Globus pallidus (tissue), 1 donor: ENCODE data around the gene MAML3.

Source experiments
- DNase-seq: peaks from one replicate; pipeline ENCODE4 v3.0.0-alpha.2; 2015; ENCODE audit warnings: low spot score

Gene MAML3

DNA sequence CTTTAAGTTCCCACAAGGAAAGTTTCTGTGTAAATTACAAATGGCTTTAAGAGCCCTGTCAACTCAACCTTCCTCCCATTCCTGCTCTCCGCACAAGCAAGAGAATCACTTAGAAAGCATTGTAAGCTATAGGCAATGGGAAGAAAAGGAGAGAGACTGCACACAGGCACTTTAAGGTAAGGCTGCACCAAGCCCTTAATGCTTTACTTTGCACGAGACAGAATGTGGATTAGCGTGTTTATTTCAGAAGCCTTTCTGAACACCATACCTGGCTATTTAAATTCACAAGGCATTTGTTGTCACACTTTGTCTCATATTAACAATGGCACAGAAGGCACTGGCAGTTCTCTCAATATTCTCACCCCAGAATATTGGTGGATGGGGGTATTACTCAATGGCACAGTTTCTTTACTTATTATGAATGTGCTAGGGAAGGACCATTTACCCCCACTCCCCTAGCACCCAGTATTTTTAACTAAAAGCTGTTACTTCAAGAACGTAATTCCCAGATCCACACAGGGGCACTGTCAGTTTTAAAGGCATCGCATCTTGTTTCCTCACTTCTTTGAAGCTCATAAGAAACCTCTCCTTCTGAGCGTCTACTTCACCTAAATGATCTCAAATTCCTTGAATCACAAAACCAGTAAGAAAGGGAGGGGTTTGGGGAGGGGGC is 150.0 kb downstream of the MAML3 start:
- DNase-seq = no peak

DNA sequence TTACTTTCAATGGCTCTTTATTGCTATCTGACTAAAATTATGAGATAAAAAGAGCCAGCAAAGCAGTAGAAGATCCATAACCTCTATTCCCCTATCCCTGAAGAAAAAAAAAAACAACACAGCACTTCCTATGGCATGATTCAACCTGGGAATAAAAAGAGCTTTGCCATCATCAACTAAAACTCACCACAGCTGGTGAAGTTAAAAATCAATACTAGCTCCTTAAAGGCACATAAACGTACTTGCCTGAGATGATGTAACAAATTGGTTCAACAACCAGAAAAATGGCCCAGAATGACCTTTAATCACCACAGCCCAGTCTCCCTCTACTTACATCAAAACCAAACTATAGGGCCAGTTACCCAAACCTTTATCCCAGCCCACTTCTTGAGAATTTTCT is 153.8 kb downstream of the MAML3 start:
- no peak for DNase-seq

DNA sequence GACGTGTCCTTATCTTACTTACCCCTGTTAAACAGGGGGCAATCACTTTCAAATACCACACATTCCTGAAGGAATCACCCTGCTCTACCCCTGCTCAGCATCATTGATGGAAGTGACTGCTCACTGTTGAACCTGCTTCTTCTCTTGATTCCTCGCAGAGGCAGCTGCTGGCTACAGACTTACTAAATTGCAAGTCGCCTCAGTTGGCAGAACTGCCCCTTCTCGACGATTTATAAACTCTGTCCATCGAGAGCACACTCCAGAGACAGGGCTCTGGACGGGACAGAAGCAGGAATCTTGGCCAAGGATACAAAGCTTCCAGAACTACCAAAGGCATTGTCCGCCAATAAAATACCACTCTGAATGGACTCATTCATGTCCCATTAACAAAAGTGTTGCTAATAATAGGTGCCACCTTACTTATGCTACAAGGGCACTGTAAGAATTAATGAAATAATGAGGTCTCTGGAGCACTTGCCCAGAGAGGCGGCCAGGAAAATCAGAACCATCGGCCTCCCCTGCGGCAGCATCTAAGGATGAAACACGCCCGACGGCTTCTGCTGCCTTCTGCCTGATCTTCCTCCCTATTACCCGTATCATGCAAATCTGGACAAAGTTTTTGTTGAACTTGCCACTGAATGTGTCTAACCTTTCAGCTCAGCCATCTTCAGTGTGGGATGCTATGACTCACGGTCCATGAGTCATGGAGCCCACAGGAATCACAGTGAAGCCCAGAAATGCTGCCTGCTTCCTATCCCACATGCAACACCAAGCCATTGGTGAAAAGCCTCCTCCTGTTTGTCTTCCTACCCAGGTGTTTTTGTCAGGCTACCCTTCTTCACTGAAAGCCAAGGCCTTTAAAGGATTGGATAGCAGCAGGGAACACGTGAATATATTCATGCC is 164.9 kb downstream of the MAML3 start:
- DNase-seq = no peak

DNA sequence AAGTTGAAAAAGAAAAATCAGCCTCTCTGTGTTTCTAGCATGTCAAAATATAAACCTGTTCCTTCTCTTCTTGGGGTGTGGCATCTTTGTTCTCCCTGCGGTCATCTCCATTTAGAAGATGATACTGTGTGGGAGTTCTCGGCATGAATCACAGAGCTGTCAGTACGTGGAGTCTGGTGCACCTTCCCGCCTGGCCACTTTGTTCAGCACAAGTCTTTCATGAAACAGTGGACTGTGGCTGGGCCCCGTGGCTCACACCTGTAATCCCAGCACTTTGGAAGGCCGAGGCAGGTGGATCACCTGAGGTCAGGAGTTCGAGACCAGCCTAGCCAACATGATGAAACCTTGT is 166.5 kb downstream of the MAML3 start:
- DNase-seq = no peak

DNA sequence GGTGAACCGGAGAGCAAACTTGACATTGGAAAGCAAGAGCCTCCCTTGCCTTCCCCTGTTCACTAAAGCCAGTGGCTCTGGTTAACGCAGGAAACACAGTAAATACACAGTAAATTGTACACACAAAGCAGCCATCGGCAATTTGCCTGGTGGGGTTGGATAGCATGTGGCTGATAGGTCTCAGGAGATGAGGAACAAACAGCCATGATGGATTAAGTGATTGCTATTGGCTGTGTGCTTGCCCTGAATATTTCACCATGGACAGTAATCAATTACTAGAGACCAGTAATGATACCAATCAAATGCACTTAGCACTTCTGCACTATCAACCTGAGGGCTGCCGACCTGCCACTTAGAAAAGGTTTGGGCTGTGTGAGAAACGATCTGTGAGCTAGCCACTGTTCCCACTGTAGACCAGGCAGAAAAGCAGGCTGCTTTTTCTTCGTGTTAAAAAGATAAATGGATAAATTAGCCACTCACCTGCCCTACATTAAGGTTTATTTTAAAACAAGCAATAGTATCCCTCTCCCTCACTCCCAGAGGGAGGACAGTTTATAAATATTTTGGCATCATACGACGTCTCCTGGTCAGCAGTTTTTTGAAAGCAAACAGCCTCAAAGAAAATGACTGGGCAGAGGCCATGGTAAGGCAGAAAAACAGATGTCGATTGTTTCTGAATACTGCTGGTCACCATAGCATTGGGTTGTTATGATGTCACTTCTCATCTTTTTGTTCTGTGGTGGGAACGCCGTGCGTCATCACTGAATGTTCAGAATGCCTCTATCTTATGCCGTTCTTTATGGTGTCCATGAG is 167.1 kb downstream of the MAML3 start:
- DNase-seq = no peak

DNA sequence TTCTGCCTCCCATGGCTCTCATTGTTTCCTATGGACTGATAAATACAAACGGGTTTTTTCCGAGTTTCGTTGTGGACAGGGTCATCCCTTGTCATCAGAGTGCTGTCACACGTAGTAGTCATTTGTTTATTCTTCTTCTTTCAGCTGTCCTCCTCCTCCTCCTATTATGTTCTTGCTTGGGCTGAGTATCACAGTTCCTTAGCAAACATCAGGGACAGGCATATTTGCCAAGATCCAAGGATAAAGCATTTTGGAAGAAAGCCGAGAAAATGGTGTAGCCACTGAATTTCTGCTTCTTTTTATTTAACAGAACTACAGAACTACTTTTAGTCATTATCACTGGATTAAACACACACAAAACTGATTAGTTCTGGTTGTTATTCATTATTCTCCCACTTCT is 167.9 kb downstream of the MAML3 start:
- no peak for DNase-seq

DNA sequence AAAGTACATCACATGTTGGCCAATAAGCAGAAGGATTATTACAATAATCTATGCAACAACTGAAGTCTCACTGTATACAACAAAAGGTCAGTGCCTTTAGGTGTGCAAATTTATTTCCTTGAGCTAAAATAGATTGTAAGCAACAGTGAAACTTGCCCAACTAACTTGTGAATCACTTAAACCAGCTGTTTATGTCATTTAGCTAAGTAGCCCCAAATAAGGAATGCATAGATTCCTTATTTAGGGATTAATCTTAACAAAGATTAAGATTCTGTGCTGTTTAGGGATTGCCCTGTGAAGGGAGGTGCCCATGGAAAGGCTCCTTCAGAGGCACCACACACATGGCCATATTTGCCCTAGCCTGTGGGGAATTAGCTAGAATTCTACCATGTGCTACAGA is 168.6 kb downstream of the MAML3 start:
- DNase-seq = no peak

DNA sequence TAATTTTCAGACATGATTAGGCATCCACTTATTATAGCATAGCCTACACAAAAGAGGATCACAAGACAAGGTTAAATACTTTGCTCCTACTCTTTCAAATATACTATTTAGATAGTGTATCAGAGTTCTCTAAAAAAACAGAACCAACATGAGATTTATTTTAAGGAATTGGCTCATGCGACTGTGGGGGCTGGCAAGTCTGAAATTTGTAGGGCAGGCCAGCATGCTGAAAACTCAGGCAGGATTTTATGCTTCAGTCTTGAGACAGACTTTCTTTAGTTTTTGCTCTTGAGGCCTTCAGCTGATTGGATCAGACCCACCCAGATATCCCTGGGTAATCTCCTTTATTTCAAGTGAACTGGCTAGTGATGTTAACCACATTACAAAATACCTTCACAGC is 169.5 kb downstream of the MAML3 start:
- no peak for DNase-seq

DNA sequence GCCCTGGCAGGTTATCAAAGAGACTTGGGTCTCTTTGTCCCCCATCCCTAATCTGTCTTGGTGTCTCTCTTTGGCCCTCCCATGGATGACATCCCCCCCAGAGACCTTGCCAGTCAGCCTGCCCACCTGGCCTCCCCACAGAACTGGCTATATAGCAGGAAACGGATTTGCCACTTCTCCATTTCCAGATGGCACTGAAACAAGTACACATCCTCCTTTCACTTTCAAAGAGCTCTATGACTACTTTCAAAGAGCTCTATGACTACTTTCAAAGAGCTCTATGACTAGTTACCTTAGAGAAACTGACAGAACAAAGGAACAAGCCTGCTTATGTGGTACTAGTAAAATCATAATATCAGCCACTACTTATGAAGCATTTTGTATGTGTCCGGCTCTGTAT is 175.3 kb downstream of the MAML3 start:
- DNase-seq = no peak

GRCh38 chr4:139977838-139978609 is 176.0 kb downstream of the MAML3 start:
- DNase-seq = no peak

GRCh38 chr4:139975830-139976272 is 178.1 kb downstream of the MAML3 start:
- no peak for DNase-seq

GRCh38 chr4:139973616-139974015 is 180.4 kb downstream of the MAML3 start:
- no peak for DNase-seq

GRCh38 chr4:139973015-139973414 is 181.0 kb downstream of the MAML3 start:
- no peak for DNase-seq

GRCh38 chr4:139972305-139972704 is 181.7 kb downstream of the MAML3 start:
- no peak for DNase-seq

DNA sequence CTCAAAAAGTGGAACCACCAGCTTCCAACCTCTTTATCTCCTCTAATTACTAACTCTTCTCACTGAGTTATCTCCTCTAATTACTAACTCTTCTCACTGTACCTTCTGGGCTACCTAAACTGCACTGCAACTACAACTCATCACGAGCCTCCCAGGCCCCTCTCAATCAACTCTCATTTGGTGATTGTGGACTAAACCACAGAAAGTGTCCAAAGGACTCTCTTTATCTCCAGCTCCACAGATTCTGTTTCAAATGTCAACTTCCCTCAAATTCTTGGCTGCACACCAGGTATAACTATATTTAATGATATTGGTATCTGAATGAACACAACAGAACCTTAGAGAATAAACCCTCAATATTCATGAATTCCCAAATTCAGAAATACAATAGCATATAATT is 182.9 kb downstream of the MAML3 start:
- no peak for DNase-seq

GRCh38 chr4:139969635-139970266 is 184.2 kb downstream of the MAML3 start:
- no peak for DNase-seq

DNA sequence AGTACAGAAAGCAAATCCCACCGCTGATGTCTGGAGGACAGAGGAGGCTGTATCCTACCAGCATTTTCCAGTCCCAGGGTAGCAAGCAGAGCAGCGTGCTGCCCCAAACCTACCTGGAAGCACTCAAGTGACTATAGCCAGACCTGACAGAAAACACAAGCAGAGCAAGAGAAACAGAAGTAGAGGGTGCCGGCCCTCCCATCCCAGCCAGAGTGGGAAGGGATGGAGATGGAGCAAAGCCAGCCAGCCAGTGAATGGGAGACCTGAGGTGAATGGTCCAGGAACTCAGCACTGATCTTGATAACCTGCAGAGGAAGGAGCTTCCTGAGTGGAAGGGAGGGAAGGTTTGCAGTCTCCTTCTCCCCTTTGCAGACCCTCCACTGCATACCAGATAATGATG is 185.2 kb downstream of the MAML3 start:
- no peak for DNase-seq

DNA sequence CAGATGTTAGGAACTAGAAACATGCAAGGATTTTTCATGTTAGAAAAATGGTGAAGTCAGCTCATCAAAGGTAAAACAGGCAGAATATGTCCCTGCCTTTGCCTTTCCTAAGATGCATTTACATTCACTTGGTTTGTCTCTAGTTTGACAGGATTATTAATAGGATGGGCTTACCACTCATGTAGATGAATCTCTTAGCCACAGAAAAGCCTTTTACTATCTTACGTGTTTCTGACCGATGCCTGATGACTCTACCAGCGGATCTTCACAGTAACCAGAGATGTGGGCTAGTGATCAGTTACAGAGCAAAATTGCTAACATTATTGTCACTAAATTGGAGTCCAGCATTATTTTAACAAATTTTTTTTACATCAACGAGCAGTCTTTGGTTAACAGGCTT is 187.6 kb downstream of the MAML3 start:
- no peak for DNase-seq

GRCh38 chr4:139965789-139966188 is 188.2 kb downstream of the MAML3 start:
- DNase-seq = no peak

GRCh38 chr4:139963708-139964107 is 190.3 kb downstream of the MAML3 start:
- DNase-seq = no peak

GRCh38 chr4:139962130-139962684 is 191.8 kb downstream of the MAML3 start:
- no peak for DNase-seq
